Activated T-helper 2 cell treated with anti-CD3 and anti-CD28 coated beads, Interferon-gamma antibody, Interleukin-2, Interleukin-4, amounts not matched to agents 10 μg/mL and 5 μg/mL and 100 μg/mL, durations not matched to agents 14 hours and 24 hours and 36 hours (primary cell): Measurements from ENCODE around the gene LDLR. TPM values are rescaled to one million over a fixed set of nuclear protein-coding genes. Genes with fewer than 3 reads are reported as not detected.
"Not testable (repeated sequence)": the region's sequence is repeated elsewhere in the genome, so short reads cannot be mapped to it uniquely, and the experiment has no call there.

Source experiments
- DNase-seq: peaks from one replicate; pipeline ENCODE4 v3.0.0; 2021; ENCODE audit warnings: low spot score
- H3K27ac Mint-ChIP-seq: one replicate; pipeline ENCODE4 v1.8.0; 2021; ENCODE audit warnings: mixed read lengths
- H3K27me3 Mint-ChIP-seq: one replicate; pipeline ENCODE4 v1.8.0; 2021; ENCODE audit warnings: low read depth, mixed read lengths
- H3K36me3 Mint-ChIP-seq: one replicate; pipeline ENCODE4 v1.8.0; 2021; ENCODE audit warnings: low read depth, mixed read lengths
- H3K4me1 Mint-ChIP-seq: one replicate; pipeline ENCODE4 v1.8.0; 2021; ENCODE audit warnings: low read depth, mixed read lengths
- H3K4me3 Mint-ChIP-seq: one replicate; pipeline ENCODE4 v1.8.0; 2021; ENCODE audit warnings: low read depth, mild to moderate bottlenecking, moderate library complexity, mixed read lengths
- H3K9me3 Mint-ChIP-seq: one replicate; pipeline ENCODE4 v1.8.0; 2021; ENCODE audit warnings: mixed read lengths
- intact Hi-C: fragments of 100-400 bp; cut with micrococcal nuclease; formaldehyde crosslinking; loops from one replicate; pipeline ENCODE4 v1.15.1; 2023
- total RNA-seq: library from RNA; stranded (reverse); gene quantifications from 2 replicates; pipeline ENCODE4 v1.2.3, GENCODE V29; 2022

The LDLR gene
- total RNA-seq, 1 donor from 2014 or later: 138 TPM

- no peak for DNase-seq
- Mint-ChIP-seq H3K4me1 (no peaks in the 10 kb centered on the region), H3K27me3 (no peaks in the 10 kb centered on the region), H3K4me3 (no peak overlapping the region), H3K9me3 (no peaks in the 10 kb centered on the region), H3K36me3 (no peaks in the 10 kb centered on the region), H3K27ac (no peak overlapping the region)
- intact Hi-C loops: no loop called here
Observed at GRCh38 chr19:11165486-11166030, 76.3 kb downstream of the LDLR start.

DNA sequence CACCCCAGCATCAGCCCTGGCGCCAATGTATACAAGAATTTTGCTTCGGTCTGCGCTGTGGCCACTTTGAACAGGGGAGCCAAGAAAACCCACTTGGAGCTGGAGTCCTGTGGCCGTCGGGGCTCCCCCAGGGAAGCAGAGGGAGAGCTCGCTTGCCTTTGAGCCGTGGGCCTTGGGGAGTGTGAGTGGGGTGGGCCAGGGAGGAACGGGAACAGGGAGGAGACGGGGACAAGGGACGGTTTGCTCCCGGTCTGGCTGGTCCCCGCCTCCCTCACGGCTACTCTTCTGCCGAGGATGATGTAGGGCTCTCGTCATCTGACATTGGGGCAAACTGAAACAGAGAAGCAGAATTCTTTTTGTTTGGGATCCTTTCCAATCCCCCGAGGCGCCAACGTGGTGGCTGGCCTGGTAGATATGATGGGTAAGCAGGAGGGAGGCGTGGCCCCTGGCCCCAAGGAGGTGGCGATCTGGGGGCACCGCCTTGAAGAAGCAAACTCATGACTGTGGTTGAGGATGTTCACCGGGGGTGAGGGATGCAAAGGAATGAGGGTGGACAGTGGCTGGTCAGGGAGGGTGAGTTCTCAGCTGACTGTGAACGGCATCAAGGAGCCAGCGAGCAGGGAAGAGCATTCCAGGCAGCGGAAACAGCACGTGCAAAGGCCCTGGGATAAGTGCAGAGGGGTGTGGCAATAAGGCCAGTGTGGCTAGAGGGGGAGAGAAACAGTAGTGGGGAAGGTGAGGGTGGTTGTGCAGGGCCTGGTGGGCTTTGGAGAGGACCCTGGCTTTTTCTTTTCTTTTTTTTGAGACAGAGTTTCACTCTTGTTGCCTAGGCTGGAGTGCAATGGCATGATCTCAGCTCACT, 77.2 kb downstream of the LDLR start:
- Mint-ChIP-seq H3K9me3 (no peaks in the 10 kb centered on the region), H3K36me3 (no peaks in the 10 kb centered on the region), H3K27me3 (no peaks in the 10 kb centered on the region), H3K4me3 (no peak overlapping the region), H3K4me1 (no peaks in the 10 kb centered on the region), H3K27ac (no peak overlapping the region)
- no peak for DNase-seq
- intact Hi-C loops: no loop called here

- H3K4me3 Mint-ChIP-seq: no peak overlapping the region
- no peaks in the 10 kb centered on the region for H3K9me3 Mint-ChIP-seq
- H3K36me3 Mint-ChIP-seq: no peaks in the 10 kb centered on the region
- intact Hi-C loops: no loop called here
- no peaks in the 10 kb centered on the region for H3K27me3 Mint-ChIP-seq
- DNase-seq: no peak
- no peaks in the 10 kb centered on the region for H3K4me1 Mint-ChIP-seq
- H3K27ac Mint-ChIP-seq: no peak overlapping the region
Observed at GRCh38 chr19:11168568-11168967, 79.3 kb downstream of the LDLR start.

GRCh38 chr19:11169896-11170678, 80.8 kb downstream of the LDLR start:
- DNase-seq: no peak
- no peaks in the 10 kb centered on the region for H3K27me3 Mint-ChIP-seq
- intact Hi-C loops: no loop called here
- H3K36me3 Mint-ChIP-seq: no peaks in the 10 kb centered on the region
- H3K27ac Mint-ChIP-seq: no peak overlapping the region
- no peak overlapping the region for H3K4me3 Mint-ChIP-seq
- H3K4me1 Mint-ChIP-seq: no peaks in the 10 kb centered on the region
- H3K9me3 Mint-ChIP-seq: no peaks in the 10 kb centered on the region

GRCh38 chr19:11171144-11171543, 81.9 kb downstream of the LDLR start:
- no peak overlapping the region for H3K27ac Mint-ChIP-seq
- H3K36me3 Mint-ChIP-seq: no peaks in the 10 kb centered on the region
- no peaks in the 10 kb centered on the region for H3K27me3 Mint-ChIP-seq
- intact Hi-C loops: no loop called here
- no peaks in the 10 kb centered on the region for H3K9me3 Mint-ChIP-seq
- H3K4me3 Mint-ChIP-seq: no peak overlapping the region
- no peaks in the 10 kb centered on the region for H3K4me1 Mint-ChIP-seq
- no peak for DNase-seq

DNA sequence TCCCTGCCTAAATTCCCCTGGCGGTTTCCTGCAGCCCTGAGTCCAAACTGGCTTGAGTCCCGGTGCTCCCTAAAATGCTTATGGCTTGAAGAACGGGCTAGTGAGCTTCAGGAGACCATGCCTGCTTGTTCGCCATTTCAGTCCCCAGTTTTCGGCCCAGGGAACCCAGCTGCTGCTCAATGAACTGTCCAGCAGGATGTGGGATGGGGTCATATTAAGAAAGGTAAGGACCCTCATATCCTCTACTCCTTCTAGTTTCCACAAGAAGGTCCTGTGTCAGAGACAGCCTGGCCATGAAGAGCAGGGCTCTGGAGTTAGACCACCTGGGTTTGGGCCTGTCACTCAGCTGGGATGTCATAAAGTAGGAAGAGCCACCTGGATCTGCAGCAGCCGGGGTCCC, 83.3 kb downstream of the LDLR start:
- no peaks in the 10 kb centered on the region for H3K4me1 Mint-ChIP-seq
- H3K4me3 Mint-ChIP-seq: no peak overlapping the region
- no peak for DNase-seq
- intact Hi-C loops: no loop called here
- no peaks in the 10 kb centered on the region for H3K27me3 Mint-ChIP-seq
- no peaks in the 10 kb centered on the region for H3K9me3 Mint-ChIP-seq
- H3K36me3 Mint-ChIP-seq: no peaks in the 10 kb centered on the region
- no peak overlapping the region for H3K27ac Mint-ChIP-seq

- Mint-ChIP-seq H3K4me3 (no peak overlapping the region), H3K36me3 (no peaks in the 10 kb centered on the region), H3K27me3 (no peaks in the 10 kb centered on the region), H3K27ac (no peak overlapping the region), H3K9me3 (no peaks in the 10 kb centered on the region), H3K4me1 (no peaks in the 10 kb centered on the region)
- no peak for DNase-seq
- intact Hi-C loops: no loop called here
Observed at GRCh38 chr19:11173516-11174155, 84.4 kb downstream of the LDLR start.

- DNase-seq: no peak
- intact Hi-C loops: no loop called here
- no peaks in the 10 kb centered on the region for H3K36me3 Mint-ChIP-seq
- no peak overlapping the region for H3K4me3 Mint-ChIP-seq
- no peaks in the 10 kb centered on the region for H3K4me1 Mint-ChIP-seq
- H3K27me3 Mint-ChIP-seq: no peaks in the 10 kb centered on the region
- no peak overlapping the region for H3K27ac Mint-ChIP-seq
- H3K9me3 Mint-ChIP-seq: no peaks in the 10 kb centered on the region
Observed at GRCh38 chr19:11174336-11174735, 85.1 kb downstream of the LDLR start.

GRCh38 chr19:11175920-11176319, 86.7 kb downstream of the LDLR start:
- Mint-ChIP-seq H3K27ac (no peak overlapping the region), H3K4me3 (no peak overlapping the region), H3K27me3 (no peaks in the 10 kb centered on the region), H3K9me3 (no peaks in the 10 kb centered on the region), H3K36me3 (no peaks in the 10 kb centered on the region), H3K4me1 (no peaks in the 10 kb centered on the region)
- intact Hi-C loops: no loop called here
- no peak for DNase-seq

- no peaks in the 10 kb centered on the region for H3K27me3 Mint-ChIP-seq
- no peak overlapping the region for H3K27ac Mint-ChIP-seq
- H3K9me3 Mint-ChIP-seq: no peaks in the 10 kb centered on the region
- DNase-seq: no peak
- no peaks in the 10 kb centered on the region for H3K4me1 Mint-ChIP-seq
- H3K4me3 Mint-ChIP-seq: no peak overlapping the region
- intact Hi-C loops: no loop called here
- H3K36me3 Mint-ChIP-seq: no peaks in the 10 kb centered on the region
Observed at GRCh38 chr19:11176466-11177193, 87.4 kb downstream of the LDLR start.

GRCh38 chr19:11177592-11177991, 88.3 kb downstream of the LDLR start:
- H3K9me3 Mint-ChIP-seq: no peaks in the 10 kb centered on the region
- H3K27ac Mint-ChIP-seq: no peak overlapping the region
- no peaks in the 10 kb centered on the region for H3K36me3 Mint-ChIP-seq
- H3K4me1 Mint-ChIP-seq: no peaks in the 10 kb centered on the region
- no peaks in the 10 kb centered on the region for H3K27me3 Mint-ChIP-seq
- DNase-seq: no peak
- H3K4me3 Mint-ChIP-seq: no peak overlapping the region
- intact Hi-C loops: no loop called here

GRCh38 chr19:11179145-11179465, 89.8 kb downstream of the LDLR start:
- DNase-seq, H3K36me3 Mint-ChIP-seq, H3K27me3 Mint-ChIP-seq, intact Hi-C loops, H3K27ac Mint-ChIP-seq, H3K4me3 Mint-ChIP-seq, H3K4me1 Mint-ChIP-seq, H3K9me3 Mint-ChIP-seq: not testable (repeated sequence)
